ENCODE data around the gene CYSRT1.

CYSRT1 gene

DNA sequence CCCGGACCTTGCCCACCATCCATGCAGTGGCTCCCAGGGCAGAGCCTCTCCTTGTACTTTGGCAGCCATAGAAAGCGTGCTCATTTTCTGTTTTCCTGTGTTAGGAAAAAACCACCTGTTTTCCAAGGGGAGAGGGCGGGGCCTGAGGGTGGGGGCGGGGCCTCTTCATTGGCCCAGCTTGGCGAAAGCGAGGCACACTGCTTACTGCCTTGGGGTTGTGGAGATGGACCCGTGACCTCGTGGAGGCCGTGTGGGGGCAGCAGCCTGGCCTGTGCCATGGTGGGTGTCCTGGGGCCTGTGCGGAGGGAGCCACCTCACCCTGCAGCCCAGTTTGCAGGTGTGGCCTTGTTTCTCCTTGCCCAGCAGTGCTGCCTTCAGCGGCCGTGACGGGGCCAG, 48.1 kb downstream of the CYSRT1 start:
- H3K27me3 Mint-ChIP-seq (ENCODE audit: low read depth): no peaks in the 10 kb centered on the region
- no peak overlapping the region for H3K27ac Mint-ChIP-seq
- H3K9me3 Mint-ChIP-seq: no peaks in the 10 kb centered on the region
- TF ChIP-seq, protein P1, sequence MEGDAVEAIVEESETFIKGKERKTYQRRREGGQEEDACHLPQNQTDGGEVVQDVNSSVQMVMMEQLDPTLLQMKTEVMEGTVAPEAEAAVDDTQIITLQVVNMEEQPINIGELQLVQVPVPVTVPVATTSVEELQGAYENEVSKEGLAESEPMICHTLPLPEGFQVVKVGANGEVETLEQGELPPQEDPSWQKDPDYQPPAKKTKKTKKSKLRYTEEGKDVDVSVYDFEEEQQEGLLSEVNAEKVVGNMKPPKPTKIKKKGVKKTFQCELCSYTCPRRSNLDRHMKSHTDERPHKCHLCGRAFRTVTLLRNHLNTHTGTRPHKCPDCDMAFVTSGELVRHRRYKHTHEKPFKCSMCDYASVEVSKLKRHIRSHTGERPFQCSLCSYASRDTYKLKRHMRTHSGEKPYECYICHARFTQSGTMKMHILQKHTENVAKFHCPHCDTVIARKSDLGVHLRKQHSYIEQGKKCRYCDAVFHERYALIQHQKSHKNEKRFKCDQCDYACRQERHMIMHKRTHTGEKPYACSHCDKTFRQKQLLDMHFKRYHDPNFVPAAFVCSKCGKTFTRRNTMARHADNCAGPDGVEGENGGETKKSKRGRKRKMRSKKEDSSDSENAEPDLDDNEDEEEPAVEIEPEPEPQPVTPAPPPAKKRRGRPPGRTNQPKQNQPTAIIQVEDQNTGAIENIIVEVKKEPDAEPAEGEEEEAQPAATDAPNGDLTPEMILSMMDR (IDR thresholded peaks at IDR 0.05; ENCODE audit: unreplicated experiment in 3 of 3): no peak
- H3K4me1 Mint-ChIP-seq: peaks cover 21% of the 10 kb centered on the region
- H3K4me3 Mint-ChIP-seq: no peak overlapping the region
- H3K36me3 Mint-ChIP-seq (ENCODE audit: low read depth): peaks cover 19% of the 10 kb centered on the region

DNA sequence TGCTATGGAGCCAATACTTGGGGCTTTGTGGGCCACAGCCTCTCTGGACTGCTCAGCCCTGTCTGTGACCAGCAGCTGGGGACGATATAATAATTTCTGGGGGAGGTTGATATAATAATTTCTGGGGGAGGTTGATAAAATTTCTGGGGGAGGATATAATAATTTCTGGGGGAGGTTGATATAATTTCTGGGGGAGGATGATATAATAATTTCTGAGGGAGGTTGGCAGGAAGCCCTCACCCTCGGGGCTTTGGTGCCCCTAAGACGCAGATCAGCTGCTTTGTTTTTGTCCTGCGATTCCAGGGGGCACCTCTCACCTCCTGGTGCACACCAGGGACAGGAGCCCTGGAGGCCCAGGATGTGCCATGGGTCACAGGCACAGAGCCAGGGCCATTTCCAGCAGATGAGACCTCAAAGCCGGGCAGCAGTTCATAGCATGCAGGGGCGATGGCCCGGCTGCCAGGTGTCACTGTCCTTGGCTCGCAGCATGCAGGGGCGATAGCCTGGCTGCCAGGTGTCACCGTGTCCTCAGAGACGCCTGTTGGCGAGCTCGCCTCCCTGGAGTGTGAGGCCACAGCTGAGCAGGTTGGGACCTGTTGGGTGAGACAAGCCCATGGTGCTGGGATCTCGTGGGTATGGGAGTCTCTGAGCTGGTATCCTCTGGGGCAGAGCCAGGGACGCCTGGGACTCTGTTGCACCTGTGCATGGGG, 48.8 kb downstream of the CYSRT1 start:
- H3K4me3 Mint-ChIP-seq: no peak overlapping the region
- TF ChIP-seq, protein P1 (IDR thresholded peaks at IDR 0.05; ENCODE audit: unreplicated experiment in 3 of 3): no peak
- peaks cover 15% of the 10 kb centered on the region for H3K36me3 Mint-ChIP-seq (ENCODE audit: low read depth)
- H3K27ac Mint-ChIP-seq: no peak overlapping the region
- H3K9me3 Mint-ChIP-seq: no peaks in the 10 kb centered on the region
- no peaks in the 10 kb centered on the region for H3K27me3 Mint-ChIP-seq (ENCODE audit: low read depth)
- peaks cover 21% of the 10 kb centered on the region for H3K4me1 Mint-ChIP-seq

DNA sequence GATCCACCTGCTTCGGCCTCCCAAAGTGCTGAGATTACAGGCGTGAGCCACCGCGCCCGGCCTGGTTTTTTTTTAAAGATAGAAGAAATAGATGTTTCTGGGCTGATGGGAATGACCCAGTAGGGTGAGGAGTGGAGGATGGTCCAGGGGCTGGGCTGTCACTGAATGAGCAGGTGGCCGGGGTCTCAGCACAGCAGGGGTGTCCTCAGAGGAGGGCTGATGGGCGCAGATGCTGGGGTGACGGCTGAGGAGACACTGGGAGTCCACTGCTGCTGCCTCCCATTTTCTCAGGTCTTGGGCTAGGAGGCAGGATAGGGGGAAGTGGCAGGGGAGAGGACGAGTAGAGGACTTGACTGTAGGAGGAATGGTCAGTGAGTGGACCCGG, 50.2 kb downstream of the CYSRT1 start:
- Mint-ChIP-seq H3K4me1 (peaks cover 21% of the 10 kb centered on the region), H3K4me3 (peak overlapping the region; percentile 41 to 43 (median 43)), H3K27ac (peak overlapping the region; percentile 71 to 82 (median 74)), H3K27me3 (ENCODE audit: low read depth) (no peaks in the 10 kb centered on the region), H3K36me3 (ENCODE audit: low read depth) (peaks cover 4% of the 10 kb centered on the region), H3K9me3 (no peaks in the 10 kb centered on the region)
- TF ChIP-seq, protein P1 (IDR thresholded peaks at IDR 0.05; ENCODE audit: unreplicated experiment in 3 of 3): no peak
